SW 1271 (cell line): ENCODE measurements around the gene SRY.
"Not testable (repeated sequence)": the region's sequence is repeated elsewhere in the genome, so short reads cannot be mapped to it uniquely, and the experiment has no call there.

Experiments used
- DNase-seq, 2 experiments: peaks; one replicate each; lab custom pipeline; 2025; lab: John Stamatoyannopoulos, UW

SRY gene

GRCh38 chrY:2787600-2787999 lies at the start of gene SRY:
SRY (minus strand) TSS chrY:2787682; CDS start chrY:2787603, 79 bp downstream.
- DNase-seq: no peak

GRCh38 chrY:2837078-2837477 lies 49.6 kb upstream of the SRY start:
- no peak for DNase-seq

- no peak for DNase-seq
Measured at GRCh38 chrY:2835230-2835629, 47.7 kb upstream of the SRY start.

- DNase-seq: no peak
Measured at GRCh38 chrY:2828497-2828896, 41.0 kb upstream of the SRY start.

- DNase-seq: no peak
Measured at GRCh38 chrY:2824471-2824870, 37.0 kb upstream of the SRY start.

- DNase-seq: not testable (repeated sequence)
Measured at GRCh38 chrY:2817146-2817896, 29.8 kb upstream of the SRY start.

GRCh38 chrY:2800246-2800645 lies 12.8 kb upstream of the SRY start:
- DNase-seq: no peak

GRCh38 chrY:2797991-2798390 lies 10.5 kb upstream of the SRY start:
- no peak for DNase-seq

GRCh38 chrY:2796977-2797523 lies 9.6 kb upstream of the SRY start:
- DNase-seq: no peak

- DNase-seq: no peak
Measured at GRCh38 chrY:2789756-2790155, 2.3 kb upstream of the SRY start.

- DNase-seq: no peak
Measured at GRCh38 chrY:2786876-2787512, 488 bp downstream of the SRY start.
